ENCODE results near the gene CRTAC1. TPM values are rescaled to one million over a fixed set of nuclear protein-coding genes. Genes with fewer than 3 reads are reported as not detected.

CRTAC1 gene
- polyA plus RNA-seq, 2 of the 4 experiments (the other 2 are of a cell fraction): 0.32 to 0.39 TPM

DNA sequence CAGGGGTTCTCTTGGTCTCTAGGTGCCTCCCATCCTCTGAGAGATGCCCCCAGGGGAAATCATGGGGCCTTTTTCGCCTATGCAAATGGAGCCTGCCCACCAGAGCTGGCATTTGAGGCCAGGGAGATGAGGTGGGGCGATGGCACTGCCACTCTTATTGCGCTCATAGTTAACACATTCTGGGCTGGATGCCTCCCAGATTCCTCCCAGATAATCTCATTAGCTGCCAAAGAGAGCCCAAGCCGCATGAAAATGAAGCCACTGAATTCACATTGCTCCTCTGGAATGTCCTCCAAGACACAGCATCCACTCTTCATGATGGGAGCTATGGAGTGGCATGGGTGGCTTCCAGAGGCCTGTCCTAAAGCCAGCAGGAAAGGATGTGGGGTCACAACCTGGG is 119.8 kb downstream of the CRTAC1 start (continued):
- TF ChIP-seq HMGXB4 (CRISPR knock-in tag; IDR thresholded peaks at IDR 0.05; ENCODE audit: borderline replicate concordance) (no peak), HDAC2 (IDR thresholded peaks at IDR 0.05) (no peak), POLR2AphosphoS2 (conservative IDR thresholded peaks at IDR 0.05; ENCODE audit: low read length) (no peak), EHF (CRISPR knock-in tag; IDR thresholded peaks at IDR 0.05) (no peak), SREBF2 (IDR thresholded peaks at IDR 0.05) (no peak), CHD2 (IDR thresholded peaks at IDR 0.05; ENCODE audit: low read length, partially characterized antibody) (no peak)

- no peak for TF ChIP-seq ZFP36 (IDR thresholded peaks at IDR 0.05; ENCODE audit: borderline replicate concordance, partially characterized antibody)
- no peak for TF ChIP-seq CHD4 (IDR thresholded peaks at IDR 0.05; ENCODE audit: borderline replicate concordance)
- TF ChIP-seq BHLHE40 (IDR thresholded peaks at IDR 0.05; ENCODE audit: low read depth, low read length): no peak
- no peak for TF ChIP-seq TFCP2L1 (CRISPR knock-in tag; IDR thresholded peaks at IDR 0.05)
- no peak for TF ChIP-seq CBX2 (IDR thresholded peaks at IDR 0.05; ENCODE audit: borderline replicate concordance, low read depth)
- H3K4me3 ChIP-seq: no peak overlapping the region
- H3K9me3 ChIP-seq: no peaks in the 10 kb centered on the region
- DNase-seq (ENCODE audit: low read depth in 1 of 2, low spot score in 1 of 2) (no peak), FAIRE-seq (no peak), ATAC-seq (no peak)
- WGBS (ENCODE audit: missing lambda C conversion rate): 72% methylated on average over 11 of the region's 12 CpGs
- POLR2A ChIA-PET: no interaction called here
- no peak overlapping the region for H3K4me2 ChIP-seq
- H3K27ac ChIP-seq: no peak overlapping the region
- CTCF ChIA-PET: interaction anchor here (1.5 to 24.4 kb wide), 2 partner anchors 131 to 402 kb away, joined by 3 to 660 read pairs; partner anchors contain the start of gene CRTAC1
- H3K4me1 ChIP-seq: no peaks in the 10 kb centered on the region
These were observed 122.6 kb downstream of the CRTAC1 start for GRCh38 chr10:97907830-97908229.

DNA sequence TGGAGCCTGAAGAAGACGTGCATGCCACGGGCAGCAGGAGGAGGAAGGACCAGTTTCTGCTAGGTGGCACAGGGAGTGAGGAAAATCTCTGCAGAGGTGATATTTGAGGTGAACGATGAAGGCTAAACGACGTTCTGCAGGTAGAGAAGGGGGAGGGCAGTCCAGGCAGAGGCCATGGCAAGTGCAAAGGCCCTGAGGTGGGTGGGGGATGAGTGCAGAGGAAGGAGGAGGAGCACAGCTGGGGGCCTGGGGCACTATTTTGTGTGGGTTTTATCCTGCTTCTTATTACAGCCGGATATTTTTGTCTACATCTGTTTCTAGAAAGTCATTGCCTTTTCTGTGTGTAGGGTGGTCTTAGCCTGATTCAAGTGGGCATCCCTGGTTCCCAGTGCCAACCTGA is 123.2 kb downstream of the CRTAC1 start:
- ChIA-PET CTCF (interaction anchor here (0.9 to 24.4 kb wide), 5 partner anchors 8 to 132 kb away, joined by 3 to 660 read pairs (median 31); partner anchors contain the start of gene CRTAC1), POLR2A (no interaction called here)
- Histone ChIP-seq H3K4me3 (no peak overlapping the region), H3K9me3 (no peaks in the 10 kb centered on the region), H3K4me2 (no peak overlapping the region), H3K27ac (no peak overlapping the region), H3K4me1 (no peaks in the 10 kb centered on the region)
- FAIRE-seq: no peak
- WGBS (ENCODE audit: missing lambda C conversion rate): 67% methylated on average over 6 of the region's 6 CpGs
- no peak for TF ChIP-seq KDM5A (IDR thresholded peaks at IDR 0.05)
- no peak for TF ChIP-seq MAX (IDR thresholded peaks at IDR 0.05)
- TF ChIP-seq POLR2A (IDR thresholded peaks at IDR 0.05; ENCODE audit: low read length): no peak
- no peak for TF ChIP-seq JUNB (IDR thresholded peaks at IDR 0.05)
- no peak for TF ChIP-seq SREBF2 (IDR thresholded peaks at IDR 0.05)
- TF ChIP-seq NFE2L2 (conservative IDR thresholded peaks at IDR 0.05; ENCODE audit: low read length): no peak
- no peak for TF ChIP-seq TFCP2L1 (CRISPR knock-in tag; IDR thresholded peaks at IDR 0.05)
- TF ChIP-seq JUN (IDR thresholded peaks at IDR 0.05): no peak
- no peak for TF ChIP-seq TP53 (CRISPR knock-in tag; IDR thresholded peaks at IDR 0.05)
- TF ChIP-seq, protein P1, sequence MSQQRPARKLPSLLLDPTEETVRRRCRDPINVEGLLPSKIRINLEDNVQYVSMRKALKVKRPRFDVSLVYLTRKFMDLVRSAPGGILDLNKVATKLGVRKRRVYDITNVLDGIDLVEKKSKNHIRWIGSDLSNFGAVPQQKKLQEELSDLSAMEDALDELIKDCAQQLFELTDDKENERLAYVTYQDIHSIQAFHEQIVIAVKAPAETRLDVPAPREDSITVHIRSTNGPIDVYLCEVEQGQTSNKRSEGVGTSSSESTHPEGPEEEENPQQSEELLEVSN (IDR thresholded peaks at IDR 0.05; ENCODE audit: borderline replicate concordance, low read depth): no peak
- TF ChIP-seq CHD4 (IDR thresholded peaks at IDR 0.05; ENCODE audit: borderline replicate concordance): no peak
- TF ChIP-seq ZSCAN20 (CRISPR knock-in tag; IDR thresholded peaks at IDR 0.05): no peak
- TF ChIP-seq CEBPB (IDR thresholded peaks at IDR 0.05): no peak
- TF ChIP-seq NPAS2 (CRISPR knock-in tag; IDR thresholded peaks at IDR 0.05; ENCODE audit: borderline replicate concordance): no peak
- no peak for TF ChIP-seq FOSB (CRISPR knock-in tag; IDR thresholded peaks at IDR 0.05)
- TF ChIP-seq HOXB5 (CRISPR knock-in tag; IDR thresholded peaks at IDR 0.05): no peak
- no peak for TF ChIP-seq GATA3 (IDR thresholded peaks at IDR 0.05; ENCODE audit: borderline replicate concordance)
- TF ChIP-seq BHLHE40 (IDR thresholded peaks at IDR 0.05; ENCODE audit: low read depth, low read length): no peak
- no peak for TF ChIP-seq MAFK (IDR thresholded peaks at IDR 0.05; ENCODE audit: partially characterized antibody)
- ATAC-seq: no peak
- DNase-seq (ENCODE audit: low read depth in 1 of 2, low spot score in 1 of 2): no peak

Data from A549 (cell line).